Measurements from ENCODE around the gene FBXW11.
A peak's percentile ranks its signal among the peaks of the same experiment; 100 is the strongest.
"Not testable (repeated sequence)": the region's sequence is repeated elsewhere in the genome, so short reads cannot be mapped to it uniquely, and the experiment has no call there.

FBXW11 gene

GRCh38 chr5:171906703-171907590 lies 99.5 kb downstream of the FBXW11 start:
- DNase-seq = no peak

- DNase-seq = no peak
Measured at GRCh38 chr5:171906066-171906570, 100.3 kb downstream of the FBXW11 start.

GRCh38 chr5:171904886-171905285 lies 101.6 kb downstream of the FBXW11 start:
- DNase-seq = no peak

GRCh38 chr5:171901764-171902163 lies 104.7 kb downstream of the FBXW11 start:
- no peak for DNase-seq

GRCh38 chr5:171899792-171900191 lies 106.6 kb downstream of the FBXW11 start:
- no peak for DNase-seq

GRCh38 chr5:171898879-171899278 lies 107.6 kb downstream of the FBXW11 start:
- DNase-seq = no peak

GRCh38 chr5:171898386-171898785 lies 108.1 kb downstream of the FBXW11 start:
- DNase-seq = no peak

- no peak for DNase-seq
Measured at GRCh38 chr5:171897231-171897630, 109.2 kb downstream of the FBXW11 start.

- DNase-seq = no peak
Measured at GRCh38 chr5:171895081-171895480, 111.4 kb downstream of the FBXW11 start.

- DNase-seq = peak; percentile 56
Measured at GRCh38 chr5:171893290-171893886, 113.0 kb downstream of the FBXW11 start.

- DNase-seq = no peak
Measured at GRCh38 chr5:171891595-171891994, 114.8 kb downstream of the FBXW11 start.

- no peak for DNase-seq
Measured at GRCh38 chr5:171891150-171891549, 115.3 kb downstream of the FBXW11 start.

- DNase-seq = no peak
Measured at GRCh38 chr5:171888051-171888481, 118.4 kb downstream of the FBXW11 start.

- DNase-seq = not testable (repeated sequence)
Measured at GRCh38 chr5:171886037-171886436, 120.4 kb downstream of the FBXW11 start.

GRCh38 chr5:171882118-171882517 lies 124.3 kb downstream of the FBXW11 start:
- DNase-seq = no peak

GRCh38 chr5:171874234-171874633 lies 132.2 kb downstream of the FBXW11 start:
- DNase-seq = no peak

GRCh38 chr5:171872666-171873065 lies 133.8 kb downstream of the FBXW11 start:
- DNase-seq = no peak

GRCh38 chr5:171871711-171872110 lies 134.7 kb downstream of the FBXW11 start:
- no peak for DNase-seq

GRCh38 chr5:171869956-171870355 lies 136.5 kb downstream of the FBXW11 start:
- no peak for DNase-seq

- DNase-seq = no peak
Measured at GRCh38 chr5:171868236-171868635, 138.2 kb downstream of the FBXW11 start.

- no peak for DNase-seq
Measured at GRCh38 chr5:171867786-171868185, 138.7 kb downstream of the FBXW11 start.

GRCh38 chr5:171865471-171865870 lies 141.0 kb downstream of the FBXW11 start:
- DNase-seq = no peak

- no peak for DNase-seq
Measured at GRCh38 chr5:171863935-171864334, 142.5 kb downstream of the FBXW11 start.

GRCh38 chr5:171862624-171863023 lies 143.8 kb downstream of the FBXW11 start:
- DNase-seq = no peak
